IMR-90 (cell line): Measurements from ENCODE around the gene L3MBTL4.

Source experiments
- NFE2L2 ChIP-seq: fragments of 150-350 bp; IDR thresholded peaks from 2 replicates; pipeline ENCODE4 v1.6.1; 2016; ENCODE audit warnings: low read depth, mild to moderate bottlenecking, low read length
- POLR2A ChIP-seq: IDR thresholded peaks from 2 replicates; pipeline ENCODE4 v1.6.1; 2012; ENCODE audit warnings: mild to moderate bottlenecking, low read depth, low read length
- TF ChIP-seq, protein P1 (sequence below): conservative IDR thresholded peaks from 2 replicates; pipeline ENCODE4 v1.5.1; 2012; ENCODE audit warnings: mild to moderate bottlenecking, low read depth, low read length, improper control_type of control experiment
- TF ChIP-seq, protein P2 (sequence below): fragments of 150-350 bp; IDR thresholded peaks from 2 replicates; pipeline ENCODE4 v1.6.1; 2016; ENCODE audit warnings: low read depth, mild to moderate bottlenecking, low read length, moderate library complexity, borderline replicate concordance
- TF ChIP-seq, protein P3 (sequence below): fragments of 150-350 bp; IDR thresholded peaks from 2 replicates; pipeline ENCODE4 v1.6.1; 2017; ENCODE audit warnings: mild to moderate bottlenecking, antibody characterized with exemption, low read length, low read depth

DNA sequence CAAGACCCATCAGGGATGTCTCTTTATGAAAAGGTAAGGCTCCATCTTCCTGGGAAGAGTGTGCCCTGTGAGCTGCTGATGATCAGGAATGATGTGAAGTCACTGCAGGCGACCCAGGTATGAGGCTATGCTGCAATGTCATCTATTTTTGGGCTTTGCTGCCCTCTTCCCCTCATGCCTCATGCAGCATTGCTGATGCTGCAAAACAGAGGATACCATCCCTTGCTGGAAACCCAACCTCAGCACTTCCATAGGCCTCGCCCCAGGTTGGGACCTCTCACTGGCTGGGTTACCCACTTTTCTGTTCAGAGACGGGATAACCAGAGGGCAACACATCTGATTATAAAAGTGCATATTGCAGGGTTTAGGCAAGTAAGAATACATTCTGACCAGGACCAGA, 255.8 kb downstream of the L3MBTL4 start:
- TF ChIP-seq, protein P1, sequence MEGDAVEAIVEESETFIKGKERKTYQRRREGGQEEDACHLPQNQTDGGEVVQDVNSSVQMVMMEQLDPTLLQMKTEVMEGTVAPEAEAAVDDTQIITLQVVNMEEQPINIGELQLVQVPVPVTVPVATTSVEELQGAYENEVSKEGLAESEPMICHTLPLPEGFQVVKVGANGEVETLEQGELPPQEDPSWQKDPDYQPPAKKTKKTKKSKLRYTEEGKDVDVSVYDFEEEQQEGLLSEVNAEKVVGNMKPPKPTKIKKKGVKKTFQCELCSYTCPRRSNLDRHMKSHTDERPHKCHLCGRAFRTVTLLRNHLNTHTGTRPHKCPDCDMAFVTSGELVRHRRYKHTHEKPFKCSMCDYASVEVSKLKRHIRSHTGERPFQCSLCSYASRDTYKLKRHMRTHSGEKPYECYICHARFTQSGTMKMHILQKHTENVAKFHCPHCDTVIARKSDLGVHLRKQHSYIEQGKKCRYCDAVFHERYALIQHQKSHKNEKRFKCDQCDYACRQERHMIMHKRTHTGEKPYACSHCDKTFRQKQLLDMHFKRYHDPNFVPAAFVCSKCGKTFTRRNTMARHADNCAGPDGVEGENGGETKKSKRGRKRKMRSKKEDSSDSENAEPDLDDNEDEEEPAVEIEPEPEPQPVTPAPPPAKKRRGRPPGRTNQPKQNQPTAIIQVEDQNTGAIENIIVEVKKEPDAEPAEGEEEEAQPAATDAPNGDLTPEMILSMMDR = no peak
- TF ChIP-seq POLR2A = no peak
- TF ChIP-seq, protein P2, sequence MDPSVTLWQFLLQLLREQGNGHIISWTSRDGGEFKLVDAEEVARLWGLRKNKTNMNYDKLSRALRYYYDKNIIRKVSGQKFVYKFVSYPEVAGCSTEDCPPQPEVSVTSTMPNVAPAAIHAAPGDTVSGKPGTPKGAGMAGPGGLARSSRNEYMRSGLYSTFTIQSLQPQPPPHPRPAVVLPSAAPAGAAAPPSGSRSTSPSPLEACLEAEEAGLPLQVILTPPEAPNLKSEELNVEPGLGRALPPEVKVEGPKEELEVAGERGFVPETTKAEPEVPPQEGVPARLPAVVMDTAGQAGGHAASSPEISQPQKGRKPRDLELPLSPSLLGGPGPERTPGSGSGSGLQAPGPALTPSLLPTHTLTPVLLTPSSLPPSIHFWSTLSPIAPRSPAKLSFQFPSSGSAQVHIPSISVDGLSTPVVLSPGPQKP = no peak
- TF ChIP-seq NFE2L2 = no peak
- TF ChIP-seq, protein P3, sequence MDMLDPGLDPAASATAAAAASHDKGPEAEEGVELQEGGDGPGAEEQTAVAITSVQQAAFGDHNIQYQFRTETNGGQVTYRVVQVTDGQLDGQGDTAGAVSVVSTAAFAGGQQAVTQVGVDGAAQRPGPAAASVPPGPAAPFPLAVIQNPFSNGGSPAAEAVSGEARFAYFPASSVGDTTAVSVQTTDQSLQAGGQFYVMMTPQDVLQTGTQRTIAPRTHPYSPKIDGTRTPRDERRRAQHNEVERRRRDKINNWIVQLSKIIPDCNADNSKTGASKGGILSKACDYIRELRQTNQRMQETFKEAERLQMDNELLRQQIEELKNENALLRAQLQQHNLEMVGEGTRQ = no peak
